T-cell (primary cell): ENCODE data around the gene MTERF2. TPM values are rescaled to one million over a fixed set of nuclear protein-coding genes. Genes with fewer than 3 reads are reported as not detected.
A peak's percentile ranks its signal among the peaks of the same experiment; 100 is the strongest.

Experiments
- ATAC-seq, 4 experiments: fragments of 200-7000 bp in 3 of 4; fragments of 150-1000 bp in 1 of 4; cut with Tn5 transposase; replicated peaks in 1 of 4; 1 replicate in 3 of 4; 2 replicates in 1 of 4; pipeline ENCODE4 v1.10.0; 2021; ENCODE audit warnings: moderate library complexity in 3 of 4, mild to moderate bottlenecking in 2 of 4, moderate number of reproducible peaks in 1 of 4
- CTCF ChIA-PET, 2 donors: fragments of 300-600 bp; sonication (Branson Sonifier 250); formaldehyde crosslinking; loops; one replicate each; lab custom pipeline; 2022; ENCODE audit warnings: antibody characterized with exemption in 2 of 2; lab: Charles Lee
- POLR2A ChIA-PET, 2 donors: fragments of 300-600 bp; sonication (Branson Sonifier 250); formaldehyde crosslinking; loops; one replicate each; lab custom pipeline; 2022; ENCODE audit warnings: antibody characterized with exemption in 2 of 2; lab: Charles Lee
- DNase-seq, 35 experiments: peaks; one replicate each; pipeline versions ENCODE4 v3.0.0 to v3.0.0-alpha.2; 2013 to 2023
- H3K27ac ChIP-seq: one replicate; pipeline ENCODE4 v1.5.1; 2013; ENCODE audit warnings: low read length
- H3K27me3 ChIP-seq, 2 experiments: replicated peaks in 1 of 2; 1 replicate in 1 of 2; 2 replicates in 1 of 2; pipeline versions ENCODE4 v1.6.1 to v1.7.0; 2013; ENCODE audit warnings: low read length in 1 of 2, mixed read lengths in 1 of 2; ENCODE audit not compliant: control insufficient read depth in 2 of 2, insufficient read depth in 2 of 2; ENCODE audit errors: extremely low read depth in 1 of 2
- H3K36me3 ChIP-seq, 2 donors: 1 replicate in 1 of 2; 2 replicates in 1 of 2; pipeline versions ENCODE4 v1.6.1 to v1.7.0; 2013; ENCODE audit warnings: low read length in 1 of 2; ENCODE audit not compliant: control insufficient read depth in 2 of 2, insufficient read depth in 1 of 2; ENCODE audit errors: extremely low read depth in 1 of 2
- H3K4me1 ChIP-seq, 2 experiments: 1 replicate in 1 of 2; 2 replicates in 1 of 2; pipeline versions ENCODE4 v1.6.1 to v1.7.0; 2013; ENCODE audit warnings: low read length in 2 of 2, mixed read lengths in 1 of 2; ENCODE audit not compliant: insufficient read depth in 2 of 2, control insufficient read depth in 1 of 2; ENCODE audit errors: extremely low read depth in 1 of 2
- H3K4me3 ChIP-seq, 2 donors: 1 replicate in 1 of 2; 2 replicates in 1 of 2; pipeline versions ENCODE4 v1.5.1 to v1.7.0; 2013; ENCODE audit warnings: mild to moderate bottlenecking in 2 of 2, low read length in 1 of 2, moderate library complexity in 1 of 2; ENCODE audit not compliant: control insufficient read depth in 1 of 2; ENCODE audit errors: extremely low read depth in 1 of 2
- H3K9me3 ChIP-seq: 2 replicates; pipeline ENCODE4 v1.7.0; 2013
- H3K27ac Mint-ChIP-seq, 2 donors: one replicate each; pipeline ENCODE4 v1.8.0; 2020 to 2021; ENCODE audit warnings: mild to moderate bottlenecking in 2 of 2, mixed read lengths in 2 of 2
- H3K27me3 Mint-ChIP-seq, 2 donors: one replicate each; pipeline ENCODE4 v1.8.0; 2021 to 2022; ENCODE audit warnings: mixed read lengths in 2 of 2
- H3K36me3 Mint-ChIP-seq: one replicate; pipeline ENCODE4 v1.8.0; 2021; ENCODE audit warnings: mixed read lengths
- H3K4me1 Mint-ChIP-seq, 3 donors: one replicate each; pipeline ENCODE4 v1.8.0; 2020 to 2022; ENCODE audit warnings: mixed read lengths in 3 of 3, mild to moderate bottlenecking in 1 of 3
- H3K4me3 Mint-ChIP-seq, 3 donors: one replicate each; pipeline ENCODE4 v1.8.0; 2020 to 2022; ENCODE audit warnings: mild to moderate bottlenecking in 3 of 3, mixed read lengths in 3 of 3, moderate library complexity in 3 of 3
- H3K9me3 Mint-ChIP-seq, 3 donors: one replicate each; pipeline ENCODE4 v1.8.0; 2020 to 2022; ENCODE audit warnings: mixed read lengths in 3 of 3
- WGBS: methylation state at CpG from one replicate; pipeline ENCODE4 v1.1.5; 2013; ENCODE audit warnings: missing lambda C conversion rate; ENCODE audit not compliant: insufficient coverage; 5-methylcytosine and 5-hydroxymethylcytosine counted together
- total RNA-seq, 35 experiments: library from RNA in 6 of 35; stranded (reverse) in 6 of 35; fragments of 120-200 nt in 1 of 35; gene quantifications; one replicate each; pipeline versions ENCODE4 v1.2.1 to v1.2.4 and lab custom pipeline; 2013 to 2026

The MTERF2 gene
- total RNA-seq, 5 donors from 2014 or later (not counting 1 experiment from before 2014, with no cell fraction given), result 7.4 to 11.5 (median 8.8) TPM

GRCh38 chr12:106964526-106964925, 22.4 kb downstream of the MTERF2 start:
- ChIA-PET CTCF (interaction anchor here in 1 of 2 donors (0.6 kb wide), 1 partner anchor 915 kb away, joined by 3 read pairs; no protein-coding TSS in a partner anchor), POLR2A (no interaction called here)
- ATAC-seq, result no peak
- Mint-ChIP-seq H3K27me3 (no peaks in the 10 kb centered on the region), H3K4me3 (no peak overlapping the region), H3K4me1 (peaks cover 41 to 42% (median 41%) of the 10 kb centered on the region in 3 donors), H3K36me3 (peaks cover 46% of the 10 kb centered on the region), H3K27ac (no peak overlapping the region), H3K9me3 (no peaks in the 10 kb centered on the region)
- no peak for DNase-seq
- WGBS, result no CpG with 5 or more reads among the region's 2 CpGs
- Histone ChIP-seq H3K27ac (no peak overlapping the region), H3K9me3 (no peaks in the 10 kb centered on the region), H3K4me1 (peaks cover 0 to 2% of the 10 kb centered on the region in 2 experiments), H3K4me3 (no peak overlapping the region), H3K27me3 (no peaks in the 10 kb centered on the region), H3K36me3 (peaks cover 0 to 18% of the 10 kb centered on the region in 2 donors)

- peaks cover 37% of the 10 kb centered on the region for H3K36me3 Mint-ChIP-seq
- WGBS, result 85% methylated on average over 2 of the region's 3 CpGs
- Histone ChIP-seq H3K27me3 (no peaks in the 10 kb centered on the region), H3K4me3 (no peak overlapping the region), H3K36me3 (peaks cover 0 to 6% of the 10 kb centered on the region in 2 donors), H3K4me1 (peaks cover 2 to 13% of the 10 kb centered on the region in 2 experiments), H3K9me3 (no peaks in the 10 kb centered on the region), H3K27ac (no peak overlapping the region)
- CTCF ChIA-PET, result no interaction called here
- H3K4me3 Mint-ChIP-seq, result no peak overlapping the region
- H3K9me3 Mint-ChIP-seq, result no peaks in the 10 kb centered on the region
- ATAC-seq (no peak), DNase-seq (no peak)
- H3K27me3 Mint-ChIP-seq, result no peaks in the 10 kb centered on the region
- H3K4me1 Mint-ChIP-seq, result peaks cover 55 to 59% (median 59%) of the 10 kb centered on the region in 3 donors
- H3K27ac Mint-ChIP-seq, result no peak overlapping the region
- POLR2A ChIA-PET, result interaction anchor here in 1 of 2 donors (0.6 kb wide), 1 partner anchor 213 kb away, joined by 3 read pairs; no protein-coding TSS in a partner anchor
Observed at GRCh38 chr12:106962286-106962685, 24.7 kb downstream of the MTERF2 start.

- Mint-ChIP-seq H3K4me3 (no peak overlapping the region), H3K4me1 (peaks cover 54 to 62% (median 59%) of the 10 kb centered on the region in 3 donors), H3K27me3 (no peaks in the 10 kb centered on the region), H3K9me3 (no peaks in the 10 kb centered on the region), H3K36me3 (peaks cover 29% of the 10 kb centered on the region), H3K27ac (no peak overlapping the region)
- DNase-seq, result no peak
- Histone ChIP-seq H3K4me1 (peaks cover 2 to 14% of the 10 kb centered on the region in 2 experiments), H3K36me3 (peaks cover 0 to 6% of the 10 kb centered on the region in 2 donors), H3K4me3 (no peak overlapping the region), H3K9me3 (no peaks in the 10 kb centered on the region), H3K27ac (no peak overlapping the region), H3K27me3 (no peaks in the 10 kb centered on the region)
- ATAC-seq, result no peak
- POLR2A ChIA-PET, result interaction anchor here in 1 of 2 donors (0.7 kb wide), 1 partner anchor 645 kb away, joined by 5 read pairs; no protein-coding TSS in a partner anchor
- WGBS, result no CpG with 5 or more reads among the region's 3 CpGs
- CTCF ChIA-PET, result interaction anchor here in 1 of 2 donors (0.6 kb wide), 1 partner anchor 13 kb away, joined by 3 read pairs; no protein-coding TSS in a partner anchor
Observed at GRCh38 chr12:106960443-106960842, 26.5 kb downstream of the MTERF2 start.

GRCh38 chr12:106957583-106957982, 29.4 kb downstream of the MTERF2 start:
- H3K27ac Mint-ChIP-seq, result peak overlapping the region; percentile 90 to 91
- H3K27me3 Mint-ChIP-seq, result no peaks in the 10 kb centered on the region
- H3K4me3 Mint-ChIP-seq, result peak overlapping the region; percentile 95 to 99 (median 97)
- peaks cover 5% of the 10 kb centered on the region for H3K36me3 Mint-ChIP-seq
- no peaks in the 10 kb centered on the region for H3K9me3 ChIP-seq
- DNase-seq (no peak), ATAC-seq (no peak)
- ChIA-PET CTCF (no interaction called here), POLR2A (interaction anchor here (0.7 to 1.2 kb wide), 2 partner anchors 30 to 599 kb away, joined by 3 to 4 read pairs; partner anchors contain the start of gene MTERF2 (in 1 of the 2))
- no peaks in the 10 kb centered on the region for H3K27me3 ChIP-seq
- no peaks in the 10 kb centered on the region for H3K9me3 Mint-ChIP-seq
- H3K4me1 Mint-ChIP-seq, result peaks cover 41 to 52% (median 43%) of the 10 kb centered on the region in 3 donors
- peaks cover 11 to 16% of the 10 kb centered on the region in 2 experiments for H3K4me1 ChIP-seq
- no peak overlapping the region for H3K27ac ChIP-seq
- WGBS, result 60% methylated on average over 1 of the region's 1 CpG
- H3K36me3 ChIP-seq, result no peaks in the 10 kb centered on the region
- H3K4me3 ChIP-seq, result peak overlapping the region; percentile 80 to 98

DNA sequence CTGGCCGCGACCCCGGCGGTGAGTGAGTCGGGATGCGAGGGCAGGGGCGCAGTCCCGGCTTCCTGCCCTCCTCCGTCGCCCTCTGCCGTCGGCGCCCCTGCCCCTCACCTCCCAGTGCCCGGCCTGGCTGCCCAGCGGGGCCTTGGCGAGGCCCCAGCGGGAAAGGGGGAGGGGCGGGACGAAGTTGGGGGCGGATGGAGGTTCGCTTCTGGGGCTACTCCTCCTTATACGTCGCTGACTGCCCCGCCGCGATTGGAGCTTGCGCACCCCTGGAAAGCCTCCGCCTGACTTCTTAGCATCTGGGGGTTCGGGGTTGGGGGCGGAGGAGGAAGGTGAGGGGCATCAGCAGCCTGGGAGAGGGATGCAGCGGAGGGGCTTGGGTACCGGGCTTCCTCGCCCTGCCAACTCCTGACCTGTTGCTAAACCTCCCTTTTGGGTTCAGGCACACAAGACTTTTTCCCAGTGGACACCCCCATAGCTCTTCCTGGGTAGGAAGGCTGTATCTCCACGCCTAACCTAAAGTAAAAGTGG, 30.8 kb downstream of the MTERF2 start:
- Histone ChIP-seq H3K36me3 (no peaks in the 10 kb centered on the region), H3K4me1 (peaks cover 11 to 16% of the 10 kb centered on the region in 2 experiments), H3K27ac (peak overlapping the region; percentile 63), H3K9me3 (no peaks in the 10 kb centered on the region), H3K27me3 (no peaks in the 10 kb centered on the region), H3K4me3 (peak overlapping the region; percentile 80 to 98)
- WGBS, result 0% methylated on average over 18 of the region's 34 CpGs
- Mint-ChIP-seq H3K36me3 (peaks cover 3% of the 10 kb centered on the region), H3K4me3 (peak overlapping the region; percentile 95 to 99 (median 97)), H3K27ac (peak overlapping the region; percentile 90 to 91), H3K27me3 (no peaks in the 10 kb centered on the region), H3K4me1 (peaks cover 36 to 50% (median 40%) of the 10 kb centered on the region in 3 donors), H3K9me3 (no peaks in the 10 kb centered on the region)
- peak; percentile 38 to 50 (median 50) for ATAC-seq
- ChIA-PET CTCF (interaction anchor here in 1 of 2 donors (1.1 to 1.7 kb wide), 2 partner anchors 32 to 598 kb away, joined by 3 to 4 read pairs; partner anchors contain the start of gene POLR3B), POLR2A (interaction anchor here (0.6 to 1.4 kb wide), 10 partner anchors 21 to 1734 kb away, joined by 3 to 7 read pairs (median 4); partner anchors contain the start of genes MTERF2 (in 1 of the 2) and TCP11L2 (in 1 of the 2))
- DNase-seq, result peak in 31 of 35 experiments; percentile 14 to 68 (median 45)

DNA sequence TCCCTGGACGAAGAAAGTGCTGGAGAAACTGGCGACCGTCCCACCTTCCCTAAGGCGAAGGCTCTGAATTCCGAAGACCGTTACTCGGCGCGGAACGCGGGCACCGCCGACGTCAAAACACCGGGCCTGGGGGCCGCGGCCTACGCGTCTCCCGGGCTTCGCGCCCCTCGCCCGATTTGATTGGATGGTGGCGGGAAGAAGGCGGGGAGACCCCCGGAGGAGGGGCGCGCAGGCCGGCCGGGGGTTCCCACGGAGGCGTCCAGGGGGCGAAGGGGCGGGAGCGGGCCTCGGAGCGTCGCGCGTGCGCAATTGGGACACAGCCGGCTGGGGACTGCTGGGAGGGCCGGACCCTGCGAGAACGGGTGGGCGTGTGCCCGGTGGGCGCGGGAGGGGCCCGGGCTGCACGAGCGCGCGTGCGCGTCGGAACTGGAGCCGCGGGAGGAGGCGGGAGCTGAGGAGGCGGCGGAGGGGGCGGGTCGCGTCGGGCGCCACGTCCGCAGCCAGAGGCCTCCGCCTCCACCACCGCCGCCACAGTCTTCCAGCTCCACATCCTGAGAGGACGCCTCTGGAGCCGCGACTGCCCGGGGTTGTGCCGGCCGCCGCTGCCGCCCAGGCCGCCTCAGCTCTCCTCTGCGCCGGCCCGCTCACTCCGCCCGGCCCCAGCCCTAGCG, 31.4 kb downstream of the MTERF2 start, which contains the start of gene TMEM263:
TMEM263 (plus strand) TSS at position 531 of the 671 bp plus-strand sequence. CDS start 11,210 bp downstream, outside the sequence.
- no peaks in the 10 kb centered on the region for H3K27me3 Mint-ChIP-seq
- Histone ChIP-seq H3K27me3 (no peaks in the 10 kb centered on the region), H3K4me3 (peak within 1 kb of the TSS; percentile 80 to 98), H3K36me3 (no peaks in the 10 kb centered on the region), H3K27ac (peak within 1 kb of the TSS; percentile 86), H3K4me1 (peaks cover 11 to 16% of the 10 kb centered on the region in 2 experiments), H3K9me3 (no peaks in the 10 kb centered on the region)
- ChIA-PET POLR2A (interaction anchor here (0.6 to 1.4 kb wide), 11 partner anchors 22 to 1735 kb away, joined by 3 to 7 read pairs (median 4); partner anchors contain the start of genes MTERF2 (in 1 of the 2) and TCP11L2 (in 1 of the 2)), CTCF (interaction anchor here in 1 of 2 donors (0.9 to 1.7 kb wide), 2 partner anchors 32 to 598 kb away, joined by 4 read pairs; partner anchors contain the start of gene POLR3B)
- DNase-seq, result peak; percentile 73 to 96 (median 86)
- no peaks in the 10 kb centered on the region for H3K36me3 Mint-ChIP-seq
- no peaks in the 10 kb centered on the region for H3K9me3 Mint-ChIP-seq
- H3K27ac Mint-ChIP-seq, result peak within 1 kb of the TSS; percentile 91
- WGBS, result under 1% methylated on average over 81 of the region's 88 CpGs
- peak within 1 kb of the TSS; percentile 95 to 99 (median 97) for H3K4me3 Mint-ChIP-seq
- H3K4me1 Mint-ChIP-seq, result peaks cover 30 to 46% (median 35%) of the 10 kb centered on the region in 3 donors
- ATAC-seq, result peak; percentile 79 to 88 (median 86)
